Measurements from ENCODE around the gene STX12. TPM values are rescaled to one million over a fixed set of nuclear protein-coding genes. Genes with fewer than 3 reads are reported as not detected.
"Not testable (repeated sequence)": the region's sequence is repeated elsewhere in the genome, so short reads cannot be mapped to it uniquely, and the experiment has no call there.

The STX12 gene
- total RNA-seq, 2 donors from 2014 or later, result 30.5 to 46.6 TPM

- DNase-seq (no peak), ATAC-seq (no peak)
- intact Hi-C loops (cut with DNase I), result no loop called here
These were observed 735 bp upstream of the STX12 start for GRCh38 chr1:27772036-27772931.

- ATAC-seq (peak; percentile 3 to 7), DNase-seq (no peak)
- intact Hi-C loops (cut with DNase I), result no loop called here
These were observed 917 bp downstream of the STX12 start for GRCh38 chr1:27773826-27774445.

- DNase-seq (no peak), ATAC-seq (no peak)
- intact Hi-C loops (cut with DNase I), result no loop called here
These were observed 1.6 kb downstream of the STX12 start for GRCh38 chr1:27774654-27775053.

- ATAC-seq; DNase-seq; intact Hi-C loops (cut with DNase I): not testable (repeated sequence)
These were observed 2.3 kb downstream of the STX12 start for GRCh38 chr1:27775336-27775735.

- DNase-seq; intact Hi-C loops (cut with DNase I); ATAC-seq: not testable (repeated sequence)
These were observed 3.3 kb downstream of the STX12 start for GRCh38 chr1:27776276-27776675.

- intact Hi-C loops (cut with DNase I), result no loop called here
- ATAC-seq, result no peak
These were observed 5.0 kb downstream of the STX12 start for GRCh38 chr1:27778056-27778455.

GRCh38 chr1:27779122-27779521 lies 6.1 kb downstream of the STX12 start:
- ATAC-seq (no peak), DNase-seq (no peak)
- intact Hi-C loops (cut with DNase I), result no loop called here

More at GRCh38 chr1:27778056-27778455, 5.0 kb downstream of the STX12 start:
- DNase-seq, result no peak

GRCh38 chr1:27782950-27783349 lies 9.9 kb downstream of the STX12 start:
- no peak for ATAC-seq
- intact Hi-C loops (cut with DNase I), result no loop called here
- DNase-seq, result no peak

- intact Hi-C loops (cut with DNase I), result no loop called here
- ATAC-seq (no peak), DNase-seq (no peak)
These were observed 11.7 kb downstream of the STX12 start for GRCh38 chr1:27784700-27785099.

- no peak for DNase-seq
- intact Hi-C loops (cut with DNase I), result no loop called here
- ATAC-seq, result peak in 1 of 2 donors; percentile 41
These were observed 12.9 kb downstream of the STX12 start for GRCh38 chr1:27785781-27786455.

- intact Hi-C loops (cut with DNase I), result no loop called here
- DNase-seq, result no peak
- ATAC-seq, result peak in 1 of 2 donors; percentile 23
These were observed 14.9 kb downstream of the STX12 start for GRCh38 chr1:27787895-27788294.

GRCh38 chr1:27789540-27790041 lies 16.6 kb downstream of the STX12 start:
- peak; percentile 82 to 83 for ATAC-seq
- intact Hi-C loops (cut with DNase I), result no loop called here
- peak; percentile 48 for DNase-seq

GRCh38 chr1:27790270-27790669 lies 17.3 kb downstream of the STX12 start:
- DNase-seq; intact Hi-C loops (cut with DNase I); ATAC-seq: not testable (repeated sequence)

GRCh38 chr1:27795601-27796000 lies 22.6 kb downstream of the STX12 start:
- intact Hi-C loops (cut with DNase I), result no loop called here
- no peak for DNase-seq
- no peak for ATAC-seq

GRCh38 chr1:27804791-27805190 lies 31.8 kb downstream of the STX12 start:
- no peak for ATAC-seq
- intact Hi-C loops (cut with DNase I), result no loop called here
- DNase-seq, result no peak

- ATAC-seq (no peak), DNase-seq (no peak)
- intact Hi-C loops (cut with DNase I), result no loop called here
These were observed 33.7 kb downstream of the STX12 start for GRCh38 chr1:27806758-27807157.

- DNase-seq (no peak), ATAC-seq (no peak)
- intact Hi-C loops (cut with DNase I), result no loop called here
These were observed 34.4 kb downstream of the STX12 start for GRCh38 chr1:27807385-27807784.

GRCh38 chr1:27808131-27808530 lies 35.1 kb downstream of the STX12 start:
- intact Hi-C loops (cut with DNase I); ATAC-seq; DNase-seq: not testable (repeated sequence)

- ATAC-seq (no peak), DNase-seq (no peak)
- intact Hi-C loops (cut with DNase I), result no loop called here
These were observed 36.9 kb downstream of the STX12 start for GRCh38 chr1:27809883-27810282.
